ENCODE measurements around the gene ADAMTS6. TPM values are rescaled to one million over a fixed set of nuclear protein-coding genes. Genes with fewer than 3 reads are reported as not detected.

Gene ADAMTS6
- polyA plus RNA-seq, 3 donors = 0.01 TPM; not detected in 2

- Mint-ChIP-seq H3K4me3 (no peak overlapping the region), H3K36me3 (no peaks in the 10 kb centered on the region), H3K9me3 (no peaks in the 10 kb centered on the region), H3K27me3 (ENCODE audit: low read depth in 3 of 3) (no peaks in the 10 kb centered on the region), H3K4me1 (no peaks in the 10 kb centered on the region), H3K27ac (no peak overlapping the region)
- WGBS (ENCODE audit: insufficient coverage) = 96% methylated on average over 2 of the region's 3 CpGs
- Histone ChIP-seq H3K4me2 (replicated peaks; ENCODE audit: extremely low read depth, low read length, poor library complexity, severe bottlenecking) (no peak overlapping the region), H4K20me1 (ENCODE audit: insufficient read depth, low read length) (no peaks in the 10 kb centered on the region), H2AFZ (ENCODE audit: insufficient read depth, low read depth, low read length, poor library complexity, severe bottlenecking) (no peak overlapping the region), H3K36me3 (replicated peaks in 1 of 2; ENCODE audit: control insufficient read depth in 1 of 2, insufficient read depth in 2 of 2, low read length in 2 of 2) (no peaks in the 10 kb centered on the region), H3K4me1 (ENCODE audit: control insufficient read depth in 1 of 2, insufficient read depth in 2 of 2, low read length in 2 of 2) (no peaks in the 10 kb centered on the region), H3K9me3 (replicated peaks in 1 of 2; ENCODE audit: control insufficient read depth in 1 of 2, insufficient read depth in 1 of 2, low read length in 2 of 2) (no peaks in the 10 kb centered on the region), H3K27me3 (ENCODE audit: control insufficient read depth in 2 of 2, insufficient read depth in 2 of 2, low read length in 2 of 2) (no peaks in the 10 kb centered on the region), H3K27ac (ENCODE audit: low read depth in 1 of 2, low read length in 2 of 2) (no peak overlapping the region), H3K4me3 (replicated peaks in 1 of 3; ENCODE audit: low read depth in 2 of 3, low read length in 3 of 3) (no peak overlapping the region), H3K79me2 (ENCODE audit: insufficient read depth, low read length) (no peaks in the 10 kb centered on the region), H3K9ac (ENCODE audit: insufficient read depth, low read length, poor library complexity, severe bottlenecking) (no peak overlapping the region)
- intact Hi-C loops (cut with micrococcal nuclease) = no loop called here
- TF ChIP-seq CTCF (IDR thresholded peaks at IDR 0.05) = no peak
- DNase-seq = no peak
Measured at GRCh38 chr5:65190328-65191053, 291.2 kb downstream of the ADAMTS6 start.

DNA sequence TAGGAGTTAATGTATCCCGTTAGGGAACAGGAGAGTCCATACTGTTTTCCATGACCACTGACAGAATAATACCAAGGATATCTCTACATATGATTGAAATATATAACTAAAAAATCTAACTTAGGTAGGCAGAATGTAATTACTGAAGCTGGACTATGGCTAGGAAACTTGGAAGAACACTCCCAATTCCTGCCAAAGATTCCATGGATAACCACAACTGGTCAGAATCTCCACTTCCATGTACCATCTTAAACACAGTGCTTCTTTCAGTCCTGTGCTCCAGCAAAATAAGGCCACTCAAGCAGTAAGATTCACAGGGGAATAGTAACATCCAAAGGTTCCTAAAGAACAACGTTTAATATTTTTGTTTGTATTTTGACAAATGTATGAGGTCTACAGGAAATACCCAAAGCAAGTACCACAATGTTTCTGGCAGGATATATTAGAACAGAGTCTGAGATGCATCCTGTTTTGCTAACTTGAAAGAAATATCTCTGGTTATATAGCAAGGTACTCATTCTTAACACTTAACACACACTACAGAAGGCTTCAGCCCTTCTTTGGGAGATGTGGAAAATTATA lies 295.0 kb downstream of the ADAMTS6 start:
- Mint-ChIP-seq H3K36me3 (no peaks in the 10 kb centered on the region), H3K4me1 (no peaks in the 10 kb centered on the region), H3K27ac (no peak overlapping the region), H3K9me3 (no peaks in the 10 kb centered on the region), H3K4me3 (no peak overlapping the region), H3K27me3 (ENCODE audit: low read depth in 3 of 3) (no peaks in the 10 kb centered on the region)
- no peaks in the 10 kb centered on the region for H3K9me3 ChIP-seq (replicated peaks in 1 of 2; ENCODE audit: control insufficient read depth in 1 of 2, insufficient read depth in 1 of 2, low read length in 2 of 2)
- H3K36me3 ChIP-seq (replicated peaks in 1 of 2; ENCODE audit: control insufficient read depth in 1 of 2, insufficient read depth in 2 of 2, low read length in 2 of 2) = no peaks in the 10 kb centered on the region
- H3K9ac ChIP-seq (ENCODE audit: insufficient read depth, low read length, poor library complexity, severe bottlenecking) = no peak overlapping the region
- WGBS (ENCODE audit: insufficient coverage) = no CpG with 5 or more reads among the region's 2 CpGs
- no peaks in the 10 kb centered on the region for H3K27me3 ChIP-seq (ENCODE audit: control insufficient read depth in 2 of 2, insufficient read depth in 2 of 2, low read length in 2 of 2)
- H4K20me1 ChIP-seq (ENCODE audit: insufficient read depth, low read length) = no peaks in the 10 kb centered on the region
- no peaks in the 10 kb centered on the region for H3K79me2 ChIP-seq (ENCODE audit: insufficient read depth, low read length)
- H3K4me3 ChIP-seq (replicated peaks in 1 of 3; ENCODE audit: low read depth in 2 of 3, low read length in 3 of 3) = no peak overlapping the region
- DNase-seq = no peak
- H3K4me1 ChIP-seq (ENCODE audit: control insufficient read depth in 1 of 2, insufficient read depth in 2 of 2, low read length in 2 of 2) = no peaks in the 10 kb centered on the region
- TF ChIP-seq CTCF (IDR thresholded peaks at IDR 0.05) = no peak
- intact Hi-C loops (cut with micrococcal nuclease) = no loop called here
- H2AFZ ChIP-seq (ENCODE audit: insufficient read depth, low read depth, low read length, poor library complexity, severe bottlenecking) = no peak overlapping the region
- no peak overlapping the region for H3K4me2 ChIP-seq (replicated peaks; ENCODE audit: extremely low read depth, low read length, poor library complexity, severe bottlenecking)
- H3K27ac ChIP-seq (ENCODE audit: low read depth in 1 of 2, low read length in 2 of 2) = no peak overlapping the region

Measured in CD14-positive monocyte (primary cell).